ENCODE results near the gene HAPSTR1. TPM values are rescaled to one million over a fixed set of nuclear protein-coding genes. Genes with fewer than 3 reads are reported as not detected.

HAPSTR1 gene
- total and polyA plus RNA-seq, 2 of the 8 experiments (the other 6 are each of a cell fraction or from before 2014, with no cell fraction given): 11.9 to 66.1 TPM

DNA sequence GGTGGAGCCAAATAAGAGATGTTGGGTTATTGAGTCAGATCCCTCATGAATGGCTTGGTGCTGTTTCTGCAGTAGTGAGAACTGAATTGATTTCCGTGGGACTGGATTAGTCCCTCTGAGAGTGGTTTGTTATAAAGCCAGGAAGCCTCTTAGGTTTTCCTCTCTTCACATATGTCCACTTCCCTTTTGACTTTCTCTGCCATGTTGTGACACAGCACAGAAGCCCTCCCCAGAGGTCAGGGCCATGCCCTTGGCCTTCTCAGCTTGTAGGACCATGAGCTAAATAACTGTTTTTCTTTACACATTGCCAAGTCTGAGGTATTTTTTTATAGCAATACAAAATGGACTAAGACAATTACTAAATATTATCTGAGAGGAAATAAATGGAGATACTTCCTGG, 10.3 kb upstream of the HAPSTR1 start:
- Histone ChIP-seq H3K9me3 (ENCODE audit: insufficient read depth in 2 of 2, low read depth in 1 of 2, low read length in 1 of 2) (peaks cover 0 to 2% of the 10 kb centered on the region in 2 experiments; a peak in 1 of 4 replicates), H3K56ac (replicated peaks; ENCODE audit: insufficient read length, low read depth, low read length) (no peak overlapping the region), H3K79me1 (ENCODE audit: low read depth, low read length) (no peaks in the 10 kb centered on the region), H3K36me3 (ENCODE audit: control insufficient read depth in 2 of 4, insufficient read depth in 4 of 4, low read length in 3 of 4) (no peaks in the 10 kb centered on the region), H3K27me3 (replicated peaks in 1 of 4; ENCODE audit: control insufficient read depth in 3 of 4, extremely low read depth in 1 of 4, insufficient read depth in 3 of 4, low read length in 3 of 4) (no peaks in the 10 kb centered on the region; a peak in 1 of 7 replicates), H4K20me1 (replicated peaks in 1 of 2; ENCODE audit: control insufficient read depth in 1 of 2, insufficient read depth in 2 of 2, low read length in 2 of 2) (no peaks in the 10 kb centered on the region), H4K8ac (ENCODE audit: extremely low read depth, insufficient read depth, low read length) (no peak overlapping the region), H3K9ac (replicated peaks in 1 of 4; ENCODE audit: extremely low read depth in 1 of 4, low read depth in 3 of 4, low read length in 3 of 4) (no peak overlapping the region), H4K91ac (replicated peaks; ENCODE audit: insufficient read length, low read length) (no peak overlapping the region), H2BK120ac (replicated peaks; ENCODE audit: low read depth, low read length) (no peak overlapping the region), H2BK15ac (ENCODE audit: low read length) (no peak overlapping the region), H3K4me3 (ENCODE audit: extremely low read depth in 1 of 4, insufficient read depth in 2 of 4, low read depth in 3 of 4, low read length in 4 of 4) (no peak overlapping the region), H2BK5ac (ENCODE audit: low read depth, low read length) (no peak overlapping the region), H2BK20ac (ENCODE audit: low read length) (no peak overlapping the region), H3K4me2 (ENCODE audit: insufficient read depth in 1 of 2, low read depth in 2 of 2, low read length in 2 of 2) (no peak overlapping the region), H3K4ac (replicated peaks; ENCODE audit: insufficient read length, low read depth, low read length) (no peak overlapping the region), H3K4me1 (replicated peaks in 1 of 4; ENCODE audit: control insufficient read depth in 3 of 4, insufficient read depth in 4 of 4, low read length in 3 of 4) (peaks cover 0 to 4% (median 0%) of the 10 kb centered on the region in 4 experiments; a peak in 1 of 7 replicates), H3K23ac (ENCODE audit: insufficient read length) (no peak overlapping the region), H4K5ac (ENCODE audit: insufficient read length, low read depth, low read length) (no peak overlapping the region), H3K23me2 (ENCODE audit: low read depth, low read length) (no peaks in the 10 kb centered on the region), H2AFZ (ENCODE audit: low read length) (no peak overlapping the region), H3K27ac (ENCODE audit: low read depth, low read length) (no peak overlapping the region), H2BK12ac (ENCODE audit: low read depth, low read length) (no peak overlapping the region), H3K14ac (ENCODE audit: insufficient read length) (no peak overlapping the region), H2AK5ac (ENCODE audit: low read depth, low read length) (no peak overlapping the region), H3K18ac (ENCODE audit: extremely low read depth, low read length) (no peak overlapping the region), H3K79me2 (ENCODE audit: control insufficient read depth in 1 of 2, insufficient read depth in 2 of 2, low read length in 2 of 2) (no peaks in the 10 kb centered on the region)
- WGBS, 2 experiments (ENCODE audit: extremely low coverage in 1 of 2, insufficient coverage in 1 of 2, insufficient read length in 1 of 2, insufficient replicate concordance in 2 of 2, low coverage in 1 of 2, low lambda C conversion rate in 2 of 2, missing lambda C conversion rate in 1 of 2): 92% methylated on average over 1 of the region's 1 CpG; no CpG with 5 or more reads in 1 of the 2 experiments
- POLR2A ChIA-PET (ENCODE audit: partially characterized antibody): interaction anchor here (8.4 kb wide), 1 partner anchor 10 kb away, joined by 72 read pairs; the partner anchor contains the start of gene HAPSTR1
- TF ChIP-seq POLR2AphosphoS5 (IDR thresholded peaks at IDR 0.05; ENCODE audit: low read depth, low read length): no peak
- FAIRE-seq: no peak
- DNase-seq (ENCODE audit: low read depth in 1 of 2, low spot score in 2 of 2): no peak
- CTCF ChIA-PET (ENCODE audit: partially characterized antibody): interaction anchor here (1.1 kb wide), 1 partner anchor 145 kb away, joined by 3 read pairs; no protein-coding TSS in a partner anchor

All from H1 (cell line).